Osteoblast (primary cell): ENCODE results near the gene ZMIZ1. TPM values are rescaled to one million over a fixed set of nuclear protein-coding genes. Genes with fewer than 3 reads are reported as not detected.

ENCODE experiments used
- DNase-seq: peaks from one replicate; pipeline ENCODE4 v3.0.0; 2011; ENCODE audit warnings: low spot score, mixed read lengths; ENCODE audit not compliant: insufficient read length; ENCODE audit errors: missing footprints
- H2AFZ ChIP-seq: 2 replicates; pipeline ENCODE4 v1.6.0; 2011; ENCODE audit warnings: mild to moderate bottlenecking, low read length
- H3K27ac ChIP-seq: 2 replicates; pipeline ENCODE4 v1.5.1; 2011; ENCODE audit warnings: mild to moderate bottlenecking, low read depth, low read length, moderate library complexity
- H3K27me3 ChIP-seq: 2 replicates; pipeline ENCODE4 v1.6.0; 2012; ENCODE audit warnings: mild to moderate bottlenecking, control low read depth, inconsistent platforms, low read length, moderate library complexity; ENCODE audit not compliant: insufficient read depth
- H3K36me3 ChIP-seq: 2 replicates; pipeline ENCODE4 v1.5.1; 2011; ENCODE audit warnings: mild to moderate bottlenecking, low read length, control low read depth, moderate library complexity; ENCODE audit not compliant: insufficient read depth
- H3K4me1 ChIP-seq: 2 replicates; pipeline ENCODE4 v1.5.1; 2011; ENCODE audit warnings: mild to moderate bottlenecking, low read length, control low read depth, moderate library complexity; ENCODE audit not compliant: insufficient read depth
- H3K4me2 ChIP-seq: 2 replicates; pipeline ENCODE4 v1.6.0; 2011; ENCODE audit warnings: mild to moderate bottlenecking, low read length; ENCODE audit not compliant: insufficient read depth
- H3K4me3 ChIP-seq: fragments of 200-600 bp; sonication (generic); 3 replicates; pipeline ENCODE4 v1.5.1; 2012; ENCODE audit warnings: mild to moderate bottlenecking, low read length, inconsistent platforms; ENCODE audit not compliant: insufficient read depth
- H3K79me2 ChIP-seq: 2 replicates; pipeline ENCODE4 v1.6.0; 2012; ENCODE audit warnings: mild to moderate bottlenecking, low read length, control low read depth, inconsistent platforms; ENCODE audit not compliant: insufficient read depth
- H3K9me3 ChIP-seq: 2 replicates; pipeline ENCODE4 v1.5.1; 2011; ENCODE audit warnings: low read depth, low read length, control low read depth
- H4K20me1 ChIP-seq: 2 replicates; pipeline ENCODE4 v1.6.0; 2012; ENCODE audit warnings: mild to moderate bottlenecking, low read length, control low read depth; ENCODE audit not compliant: insufficient read depth
- total RNA-seq: library from RNA; depleted of rRNA; stranded (reverse); fragments of >200 nt; gene quantifications from 2 replicates; pipeline ENCODE4 v1.2.3, GENCODE V29; 2012
- TF ChIP-seq, protein P1 (sequence below): IDR thresholded peaks from 2 replicates; pipeline ENCODE4 v1.5.1; 2011; ENCODE audit warnings: mild to moderate bottlenecking, low read depth, low read length, moderate library complexity; ENCODE audit errors: extremely low read depth

Gene ZMIZ1
- total RNA-seq, 1 donor: 40.9 TPM

DNA sequence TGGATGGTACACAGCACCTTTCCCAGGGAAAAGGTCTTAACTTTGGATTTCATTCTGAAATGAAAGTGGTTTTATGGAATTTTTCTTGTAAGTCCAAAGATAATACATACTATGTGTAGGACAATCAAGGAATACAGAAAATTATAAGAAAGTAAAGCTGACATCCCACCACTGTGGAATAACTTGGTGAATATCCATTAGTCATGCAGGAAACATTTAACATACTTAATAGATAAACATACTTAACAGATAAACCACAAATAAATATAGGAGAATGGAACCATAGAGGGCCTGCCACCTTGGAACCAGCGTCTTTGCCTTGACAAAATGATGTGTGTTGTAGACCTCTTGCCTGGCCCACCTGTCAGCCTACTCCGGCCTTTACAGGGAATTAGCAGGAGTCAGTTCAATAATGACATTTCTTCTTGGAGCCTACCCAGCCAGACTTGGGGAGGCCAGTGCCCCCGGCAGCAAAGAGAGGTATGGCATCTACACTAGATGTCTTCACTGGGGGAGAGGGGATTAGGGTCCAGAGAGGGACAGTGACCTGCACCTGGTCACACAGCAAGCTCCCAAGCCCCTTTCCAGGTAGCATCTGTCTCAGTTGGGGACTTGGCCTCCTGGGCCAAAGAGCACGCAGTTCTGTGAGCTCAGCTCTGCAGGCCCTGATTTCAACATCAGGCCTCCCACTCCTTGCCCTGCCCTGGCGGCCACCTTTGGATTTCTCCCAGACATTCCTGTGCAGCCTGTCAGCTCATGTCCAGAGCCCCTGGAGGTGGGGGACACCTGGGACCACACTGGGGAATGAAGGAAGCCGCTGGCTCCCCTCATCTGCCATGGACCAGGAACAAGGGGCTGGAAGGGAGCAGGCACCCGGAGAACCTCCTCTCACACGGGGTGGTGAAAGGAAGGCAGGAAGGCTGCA, 165.9 kb downstream of the ZMIZ1 start:
- H3K4me1 ChIP-seq: peaks cover 37% of the 10 kb centered on the region
- peaks cover 18% of the 10 kb centered on the region for H3K79me2 ChIP-seq
- no peaks in the 10 kb centered on the region for H3K9me3 ChIP-seq
- no peak overlapping the region for H3K4me2 ChIP-seq
- DNase-seq: no peak
- H4K20me1 ChIP-seq: peaks cover 73% of the 10 kb centered on the region
- H2AFZ ChIP-seq: no peak overlapping the region
- H3K36me3 ChIP-seq: peaks cover 49% of the 10 kb centered on the region
- no peaks in the 10 kb centered on the region for H3K27me3 ChIP-seq
- TF ChIP-seq, protein P1, sequence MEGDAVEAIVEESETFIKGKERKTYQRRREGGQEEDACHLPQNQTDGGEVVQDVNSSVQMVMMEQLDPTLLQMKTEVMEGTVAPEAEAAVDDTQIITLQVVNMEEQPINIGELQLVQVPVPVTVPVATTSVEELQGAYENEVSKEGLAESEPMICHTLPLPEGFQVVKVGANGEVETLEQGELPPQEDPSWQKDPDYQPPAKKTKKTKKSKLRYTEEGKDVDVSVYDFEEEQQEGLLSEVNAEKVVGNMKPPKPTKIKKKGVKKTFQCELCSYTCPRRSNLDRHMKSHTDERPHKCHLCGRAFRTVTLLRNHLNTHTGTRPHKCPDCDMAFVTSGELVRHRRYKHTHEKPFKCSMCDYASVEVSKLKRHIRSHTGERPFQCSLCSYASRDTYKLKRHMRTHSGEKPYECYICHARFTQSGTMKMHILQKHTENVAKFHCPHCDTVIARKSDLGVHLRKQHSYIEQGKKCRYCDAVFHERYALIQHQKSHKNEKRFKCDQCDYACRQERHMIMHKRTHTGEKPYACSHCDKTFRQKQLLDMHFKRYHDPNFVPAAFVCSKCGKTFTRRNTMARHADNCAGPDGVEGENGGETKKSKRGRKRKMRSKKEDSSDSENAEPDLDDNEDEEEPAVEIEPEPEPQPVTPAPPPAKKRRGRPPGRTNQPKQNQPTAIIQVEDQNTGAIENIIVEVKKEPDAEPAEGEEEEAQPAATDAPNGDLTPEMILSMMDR: no peak
- no peak overlapping the region for H3K4me3 ChIP-seq
- peak overlapping the region; percentile 46 for H3K27ac ChIP-seq

DNA sequence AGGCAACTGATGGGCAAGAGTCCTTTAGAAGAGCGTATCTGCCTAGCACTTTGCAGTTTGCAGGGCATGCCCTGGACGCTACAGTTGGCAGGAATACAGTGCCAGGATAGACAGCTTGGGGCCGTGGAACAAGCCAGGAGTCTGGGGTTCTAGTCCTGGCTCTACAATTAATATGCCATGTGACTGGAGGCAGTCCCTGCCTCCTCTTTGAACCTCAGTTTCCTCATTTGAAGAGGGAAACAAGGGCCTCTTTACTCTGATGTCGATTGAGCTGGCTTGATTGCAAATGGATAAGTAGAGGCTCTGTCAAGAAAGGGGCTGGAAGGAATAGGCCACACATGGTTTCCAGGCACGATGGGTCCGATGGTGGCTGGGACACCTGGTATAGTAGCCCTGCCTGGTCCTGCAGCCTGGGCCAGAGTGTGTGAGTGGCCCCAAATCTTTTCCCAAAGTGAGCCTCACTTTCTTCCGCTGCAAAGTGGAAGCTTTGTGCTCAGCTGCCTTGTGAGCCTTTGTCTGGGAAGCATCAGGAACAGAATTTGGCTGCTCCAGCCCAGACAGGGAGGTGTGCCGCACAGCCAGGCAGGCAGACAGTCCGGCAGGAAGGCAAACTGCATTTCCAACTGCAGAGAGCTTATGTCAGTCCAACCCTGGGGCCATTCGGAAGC, 167.1 kb downstream of the ZMIZ1 start:
- Histone ChIP-seq H2AFZ (no peak overlapping the region), H3K4me1 (peaks cover 37% of the 10 kb centered on the region), H3K79me2 (peaks cover 22% of the 10 kb centered on the region), H3K36me3 (peaks cover 41% of the 10 kb centered on the region), H3K4me3 (no peak overlapping the region), H3K27me3 (no peaks in the 10 kb centered on the region), H3K27ac (peak overlapping the region; percentile 8), H4K20me1 (peaks cover 66% of the 10 kb centered on the region), H3K9me3 (no peaks in the 10 kb centered on the region), H3K4me2 (no peak overlapping the region)
- DNase-seq: no peak
- TF ChIP-seq, protein P1: no peak

DNA sequence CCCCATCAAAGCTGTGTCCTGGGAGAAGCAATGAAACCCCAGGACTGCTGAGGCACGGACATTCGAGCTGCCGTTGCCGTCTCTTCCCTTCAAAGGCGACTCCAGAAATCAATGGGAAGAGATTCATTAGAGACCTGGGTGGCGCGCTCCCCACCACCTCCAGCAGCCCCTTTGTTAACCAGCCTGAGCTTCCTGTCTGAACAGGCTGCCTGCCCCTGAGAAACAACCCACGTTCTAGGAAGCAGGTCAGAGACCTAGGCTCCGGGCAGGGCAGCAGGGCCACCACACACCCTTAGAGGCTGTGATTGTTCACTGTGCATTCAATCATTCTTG, 167.6 kb downstream of the ZMIZ1 start:
- no peaks in the 10 kb centered on the region for H3K9me3 ChIP-seq
- H3K4me3 ChIP-seq: no peak overlapping the region
- peaks cover 66% of the 10 kb centered on the region for H4K20me1 ChIP-seq
- DNase-seq: no peak
- TF ChIP-seq, protein P1: no peak
- H3K4me1 ChIP-seq: peaks cover 39% of the 10 kb centered on the region
- peaks cover 27% of the 10 kb centered on the region for H3K79me2 ChIP-seq
- no peak overlapping the region for H3K27ac ChIP-seq
- no peaks in the 10 kb centered on the region for H3K27me3 ChIP-seq
- H3K4me2 ChIP-seq: no peak overlapping the region
- no peak overlapping the region for H2AFZ ChIP-seq
- H3K36me3 ChIP-seq: peaks cover 38% of the 10 kb centered on the region
